ENCODE data around the gene HSD17B4. TPM values are rescaled to one million over a fixed set of nuclear protein-coding genes. Genes with fewer than 3 reads are reported as not detected.

Gene HSD17B4
- total RNA-seq, 1 experiment from 2014 or later: 269 TPM

DNA sequence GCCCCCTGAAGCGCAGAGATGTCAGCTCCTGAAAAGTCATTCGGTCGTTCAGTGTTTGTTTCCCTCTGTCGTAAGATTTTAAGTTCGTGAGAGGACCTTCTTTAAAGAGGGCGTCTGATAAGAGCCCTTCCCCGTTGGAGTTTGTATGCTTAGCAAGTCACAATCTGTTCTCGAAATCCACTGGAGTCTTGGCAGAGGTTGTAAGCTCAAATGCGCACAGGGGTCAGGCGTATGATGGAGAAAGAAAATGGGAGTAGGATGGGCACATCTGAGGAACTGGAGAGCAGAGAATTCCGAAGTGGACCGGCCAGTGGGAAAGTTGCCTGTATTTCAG is 710 bp downstream of the HSD17B4 start:
- no peak overlapping the region; the same call in 1 of the 2 replicates for H3K4ac ChIP-seq (ENCODE audit: low read depth, low read length)
- H3K56ac ChIP-seq (ENCODE audit: insufficient read length, low read depth, low read length): no peak overlapping the region
- peak overlapping the region; percentile 95 for H3K9ac ChIP-seq (ENCODE audit: extremely low read depth, insufficient read length, low read length)
- Mint-ChIP-seq H3K9me3 (peaks cover 26 to 27% of the 10 kb centered on the region in 2 experiments), H3K4me1 (peaks cover 41 to 44% of the 10 kb centered on the region in 2 experiments), H3K4me3 (peak overlapping the region; percentile 90 to 91), H3K36me3 (ENCODE audit: insufficient read depth in 1 of 3, low read depth in 3 of 3) (peaks cover 29 to 51% (median 30%) of the 10 kb centered on the region in 3 experiments), H3K27ac (peak overlapping the region; percentile 72 to 98 (median 98)), H3K27me3 (ENCODE audit: low read depth) (no peaks in the 10 kb centered on the region)
- TF ChIP-seq, protein P1, sequence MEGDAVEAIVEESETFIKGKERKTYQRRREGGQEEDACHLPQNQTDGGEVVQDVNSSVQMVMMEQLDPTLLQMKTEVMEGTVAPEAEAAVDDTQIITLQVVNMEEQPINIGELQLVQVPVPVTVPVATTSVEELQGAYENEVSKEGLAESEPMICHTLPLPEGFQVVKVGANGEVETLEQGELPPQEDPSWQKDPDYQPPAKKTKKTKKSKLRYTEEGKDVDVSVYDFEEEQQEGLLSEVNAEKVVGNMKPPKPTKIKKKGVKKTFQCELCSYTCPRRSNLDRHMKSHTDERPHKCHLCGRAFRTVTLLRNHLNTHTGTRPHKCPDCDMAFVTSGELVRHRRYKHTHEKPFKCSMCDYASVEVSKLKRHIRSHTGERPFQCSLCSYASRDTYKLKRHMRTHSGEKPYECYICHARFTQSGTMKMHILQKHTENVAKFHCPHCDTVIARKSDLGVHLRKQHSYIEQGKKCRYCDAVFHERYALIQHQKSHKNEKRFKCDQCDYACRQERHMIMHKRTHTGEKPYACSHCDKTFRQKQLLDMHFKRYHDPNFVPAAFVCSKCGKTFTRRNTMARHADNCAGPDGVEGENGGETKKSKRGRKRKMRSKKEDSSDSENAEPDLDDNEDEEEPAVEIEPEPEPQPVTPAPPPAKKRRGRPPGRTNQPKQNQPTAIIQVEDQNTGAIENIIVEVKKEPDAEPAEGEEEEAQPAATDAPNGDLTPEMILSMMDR (conservative IDR thresholded peaks at IDR 0.05): no peak
- peaks cover 12% of the 10 kb centered on the region; the same call in 1 of the 2 replicates for H3K79me2 ChIP-seq (ENCODE audit: insufficient read depth, low read length)
- peak overlapping the region; percentile 100; the same call in 1 of the 2 replicates for H3K14ac ChIP-seq (ENCODE audit: insufficient read depth, low read length)
- H2AFZ ChIP-seq (ENCODE audit: low read length): peak overlapping the region; percentile 63
- H2AK5ac ChIP-seq (ENCODE audit: insufficient read length, low read length): no peak overlapping the region
- H3K9me3 ChIP-seq (ENCODE audit: control insufficient read depth, low read depth, low read length): peaks cover 9% of the 10 kb centered on the region
- peaks cover 2% of the 10 kb centered on the region for H3K79me1 ChIP-seq (ENCODE audit: insufficient read depth, low read depth, low read length, poor library complexity, severe bottlenecking)
- H4K20me1 ChIP-seq (ENCODE audit: control insufficient read depth, insufficient read depth, insufficient read length): no peaks in the 10 kb centered on the region
- H4K8ac ChIP-seq (replicated peaks; ENCODE audit: insufficient read length, low read depth, low read length): no peak overlapping the region
- H3K4me1 ChIP-seq (ENCODE audit: insufficient read depth, low read length): peaks cover 13% of the 10 kb centered on the region; the same call in 1 of the 2 replicates
- WGBS (ENCODE audit: extremely low coverage, insufficient read length, low lambda C conversion rate): no CpG with 5 or more reads among the region's 12 CpGs
- no peak overlapping the region for H2BK12ac ChIP-seq (ENCODE audit: insufficient read length, low read depth, low read length)
- no peaks in the 10 kb centered on the region for H3K27me3 ChIP-seq (ENCODE audit: insufficient read depth, low read length)
- no peak overlapping the region for H3K23ac ChIP-seq (ENCODE audit: insufficient read length, low read depth, low read length)
- H3T11ph ChIP-seq (ENCODE audit: low read length): no peak overlapping the region
- DNase-seq: no peak
- no peak overlapping the region for H4K91ac ChIP-seq (ENCODE audit: insufficient read length, low read depth, low read length)
- H4K5ac ChIP-seq (ENCODE audit: insufficient read length, low read depth, low read length): no peak overlapping the region
- H3K18ac ChIP-seq (ENCODE audit: insufficient read length, low read depth, low read length): no peak overlapping the region
- H2BK20ac ChIP-seq (ENCODE audit: low read depth, low read length, poor library complexity, severe bottlenecking): no peak overlapping the region
- H3K27ac ChIP-seq (ENCODE audit: insufficient read length, low read depth, low read length): peak overlapping the region; percentile 94
- peaks cover 7% of the 10 kb centered on the region for H3K23me2 ChIP-seq (ENCODE audit: insufficient read length, low read depth, low read length, poor library complexity, severe bottlenecking)
- peak overlapping the region; percentile 97 for H3K4me2 ChIP-seq (ENCODE audit: insufficient read depth, insufficient read length, low read length)
- H2BK120ac ChIP-seq (ENCODE audit: low read depth, low read length, poor library complexity, severe bottlenecking): no peak overlapping the region
- H2BK15ac ChIP-seq (ENCODE audit: low read depth, low read length): no peak overlapping the region
- H2BK5ac ChIP-seq (ENCODE audit: insufficient read length, low read length): peak overlapping the region; percentile 39

Data from H9 (cell line).